Hepatocyte (in vitro differentiated cells): ENCODE results near the gene LRRC49.

Experiments used
- CTCF ChIP-seq: fragments of 200-600 bp; sonication (generic); IDR thresholded peaks from 2 replicates; pipeline ENCODE4 v1.5.1; 2016; ENCODE audit warnings: antibody characterized with exemption, mild to moderate bottlenecking; ENCODE audit not compliant: poor library complexity
- EZH2phosphoT487 ChIP-seq: fragments of 200-600 bp; sonication (generic); IDR thresholded peaks from one replicate; pipeline ENCODE4 v1.6.1; 2018; ENCODE audit warnings: antibody characterized with exemption, mild to moderate bottlenecking, low read depth, moderate library complexity; ENCODE audit not compliant: unreplicated experiment, severe bottlenecking

GRCh38 chr15:70876011-70876410 is 16.6 kb upstream of the LRRC49 start:
- TF ChIP-seq CTCF, result no peak
- no peak for TF ChIP-seq EZH2phosphoT487
